PC-9 (cell line): ENCODE results near the gene SOCS6.

Source experiments
- CTCF ChIP-seq: fragments of 200-600 bp; sonication (generic); conservative IDR thresholded peaks from 2 replicates; pipeline ENCODE4 v1.6.1; 2017; ENCODE audit warnings: mixed run types, antibody characterized with exemption, mild to moderate bottlenecking, moderate library complexity
- EZH2 ChIP-seq: fragments of 200-600 bp; sonication (generic); IDR thresholded peaks from 2 replicates; pipeline ENCODE4 v1.8.0; 2017; ENCODE audit warnings: antibody characterized with exemption, low read depth

GRCh38 chr18:70256994-70257393, 31.9 kb upstream of the SOCS6 start:
- TF ChIP-seq EZH2 (no peak), CTCF (no peak)
